Measurements from ENCODE around the gene ARMH3. TPM values are rescaled to one million over a fixed set of nuclear protein-coding genes. Genes with fewer than 3 reads are reported as not detected.

Gene ARMH3
- total RNA-seq, 1 donor from 2014 or later, result 26.6 TPM

DNA sequence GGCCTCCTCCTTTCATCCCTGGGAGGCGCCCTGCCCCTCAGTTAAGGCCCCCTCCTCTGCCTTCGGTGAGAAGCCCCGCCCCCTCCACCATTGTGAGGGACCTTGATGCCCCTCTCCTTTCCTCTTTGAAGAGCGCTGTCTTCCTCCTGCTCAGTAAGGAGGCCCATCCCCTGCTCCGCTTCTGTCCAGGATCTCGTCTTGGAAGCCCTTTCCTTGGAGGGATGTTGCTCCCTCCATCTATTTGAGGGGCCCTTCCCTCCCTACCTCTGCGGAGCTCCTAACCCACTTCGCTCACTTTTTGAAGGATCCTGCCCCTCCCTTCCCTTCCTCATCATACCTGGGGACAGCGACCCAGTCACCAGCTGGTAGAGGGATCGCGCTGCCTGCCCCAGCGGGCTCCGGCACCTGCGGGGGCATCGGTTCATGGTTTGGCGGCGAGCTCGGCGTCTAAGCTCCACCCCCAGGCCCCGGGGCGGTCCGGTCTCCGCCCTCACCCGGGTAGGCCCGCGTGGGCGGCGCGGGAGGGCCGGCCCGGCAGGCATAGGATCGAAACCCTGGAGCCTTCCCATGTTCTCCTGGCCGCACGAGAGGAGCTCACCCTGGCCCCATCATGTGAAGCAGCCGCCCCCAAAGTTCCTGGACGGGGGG, 216.4 kb downstream of the ARMH3 start:
- Mint-ChIP-seq H3K27me3 (ENCODE audit: low read depth) (peaks cover 46% of the 10 kb centered on the region), H3K9me3 (no peaks in the 10 kb centered on the region), H3K4me3 (peak overlapping the region; percentile 58), H3K4me1 (peaks cover 19% of the 10 kb centered on the region), H3K36me3 (no peaks in the 10 kb centered on the region), H3K27ac (no peak overlapping the region)
- no peak for DNase-seq (ENCODE audit: low spot score in 2 of 2, unreplicated experiment in 2 of 2)
- TF ChIP-seq, protein P1, sequence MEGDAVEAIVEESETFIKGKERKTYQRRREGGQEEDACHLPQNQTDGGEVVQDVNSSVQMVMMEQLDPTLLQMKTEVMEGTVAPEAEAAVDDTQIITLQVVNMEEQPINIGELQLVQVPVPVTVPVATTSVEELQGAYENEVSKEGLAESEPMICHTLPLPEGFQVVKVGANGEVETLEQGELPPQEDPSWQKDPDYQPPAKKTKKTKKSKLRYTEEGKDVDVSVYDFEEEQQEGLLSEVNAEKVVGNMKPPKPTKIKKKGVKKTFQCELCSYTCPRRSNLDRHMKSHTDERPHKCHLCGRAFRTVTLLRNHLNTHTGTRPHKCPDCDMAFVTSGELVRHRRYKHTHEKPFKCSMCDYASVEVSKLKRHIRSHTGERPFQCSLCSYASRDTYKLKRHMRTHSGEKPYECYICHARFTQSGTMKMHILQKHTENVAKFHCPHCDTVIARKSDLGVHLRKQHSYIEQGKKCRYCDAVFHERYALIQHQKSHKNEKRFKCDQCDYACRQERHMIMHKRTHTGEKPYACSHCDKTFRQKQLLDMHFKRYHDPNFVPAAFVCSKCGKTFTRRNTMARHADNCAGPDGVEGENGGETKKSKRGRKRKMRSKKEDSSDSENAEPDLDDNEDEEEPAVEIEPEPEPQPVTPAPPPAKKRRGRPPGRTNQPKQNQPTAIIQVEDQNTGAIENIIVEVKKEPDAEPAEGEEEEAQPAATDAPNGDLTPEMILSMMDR (IDR thresholded peaks at IDR 0.05; ENCODE audit: unreplicated experiment), result no peak

DNA sequence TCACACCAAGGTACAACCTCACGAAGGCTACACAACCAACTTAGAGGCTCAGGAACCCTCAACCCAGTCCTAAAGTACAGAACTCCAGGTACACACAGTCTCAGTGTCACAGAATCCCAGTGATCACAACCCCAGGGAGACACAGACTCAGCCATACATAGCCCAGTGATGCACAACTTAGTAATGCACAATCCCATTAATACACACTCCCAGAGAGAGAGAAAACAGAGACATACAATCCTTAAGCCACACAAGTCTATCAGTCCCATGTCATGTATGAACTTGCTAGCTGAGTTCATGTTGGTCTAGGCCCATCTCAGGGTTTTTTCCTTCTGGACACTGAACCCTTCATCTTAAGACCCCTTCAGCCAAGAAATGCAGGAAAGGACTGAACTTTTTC, 217.0 kb downstream of the ARMH3 start:
- Mint-ChIP-seq H3K27me3 (ENCODE audit: low read depth) (peaks cover 41% of the 10 kb centered on the region), H3K4me1 (peaks cover 19% of the 10 kb centered on the region), H3K27ac (no peak overlapping the region), H3K36me3 (no peaks in the 10 kb centered on the region), H3K4me3 (no peak overlapping the region), H3K9me3 (no peaks in the 10 kb centered on the region)
- DNase-seq (ENCODE audit: low spot score in 2 of 2, unreplicated experiment in 2 of 2), result no peak
- TF ChIP-seq, protein P1 (IDR thresholded peaks at IDR 0.05; ENCODE audit: unreplicated experiment), result no peak

DNA sequence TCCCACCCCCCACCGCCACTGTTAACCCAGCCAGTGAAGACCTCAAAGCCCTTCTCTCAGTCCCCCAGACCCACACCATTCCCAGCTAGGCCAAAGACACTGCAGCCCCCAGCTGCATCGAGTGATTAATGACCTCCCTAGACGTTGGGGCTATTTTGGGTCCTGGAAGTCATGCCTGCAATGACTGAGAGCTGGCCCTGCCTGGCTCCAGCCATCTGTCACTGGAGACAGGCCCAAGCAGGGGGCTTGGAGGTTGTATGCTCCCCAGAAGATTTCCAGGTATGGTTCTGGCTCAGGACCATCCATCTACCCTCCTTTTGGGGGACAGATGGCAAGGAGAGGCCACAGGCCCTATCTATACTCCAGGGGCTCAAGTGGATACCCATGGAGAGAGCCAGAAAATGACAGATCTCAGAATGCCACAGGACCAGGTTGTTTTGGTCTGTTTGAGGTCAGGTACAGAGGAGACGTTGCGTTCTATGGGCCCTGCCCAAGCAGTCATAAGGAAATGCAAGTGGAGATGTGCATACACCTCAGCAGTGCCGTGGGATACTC, 217.5 kb downstream of the ARMH3 start:
- Mint-ChIP-seq H3K4me1 (peaks cover 19% of the 10 kb centered on the region), H3K4me3 (no peak overlapping the region), H3K36me3 (no peaks in the 10 kb centered on the region), H3K9me3 (no peaks in the 10 kb centered on the region), H3K27ac (no peak overlapping the region), H3K27me3 (ENCODE audit: low read depth) (peaks cover 38% of the 10 kb centered on the region)
- TF ChIP-seq, protein P1 (IDR thresholded peaks at IDR 0.05; ENCODE audit: unreplicated experiment), result no peak
- DNase-seq (ENCODE audit: low spot score in 2 of 2, unreplicated experiment in 2 of 2), result no peak

DNA sequence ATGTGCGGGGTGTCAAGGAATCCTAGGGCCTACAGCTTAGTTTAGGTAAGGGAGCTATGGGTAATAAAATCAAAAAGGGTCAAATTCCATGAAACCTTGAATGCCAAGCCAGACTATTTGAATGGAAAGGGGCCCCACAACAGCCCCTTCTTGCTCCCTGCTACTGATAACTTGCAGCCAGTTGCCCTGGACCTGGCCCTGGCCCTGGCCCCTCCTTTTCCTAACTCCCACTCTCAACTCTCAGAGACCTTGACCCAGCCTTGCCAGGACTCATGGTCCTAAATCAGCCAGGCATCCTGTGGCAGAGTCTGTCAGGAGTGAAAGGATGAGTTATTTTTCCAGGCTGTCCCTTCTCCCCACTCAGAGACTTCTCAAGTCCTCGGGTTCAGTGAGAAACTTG, 218.2 kb downstream of the ARMH3 start:
- H3K36me3 Mint-ChIP-seq, result no peaks in the 10 kb centered on the region
- DNase-seq (ENCODE audit: low spot score in 2 of 2, unreplicated experiment in 2 of 2), result no peak
- no peak overlapping the region for H3K27ac Mint-ChIP-seq
- H3K4me3 Mint-ChIP-seq, result no peak overlapping the region
- no peaks in the 10 kb centered on the region for H3K9me3 Mint-ChIP-seq
- TF ChIP-seq, protein P1 (IDR thresholded peaks at IDR 0.05; ENCODE audit: unreplicated experiment), result no peak
- peaks cover 20% of the 10 kb centered on the region for H3K4me1 Mint-ChIP-seq
- peaks cover 32% of the 10 kb centered on the region for H3K27me3 Mint-ChIP-seq (ENCODE audit: low read depth)

DNA sequence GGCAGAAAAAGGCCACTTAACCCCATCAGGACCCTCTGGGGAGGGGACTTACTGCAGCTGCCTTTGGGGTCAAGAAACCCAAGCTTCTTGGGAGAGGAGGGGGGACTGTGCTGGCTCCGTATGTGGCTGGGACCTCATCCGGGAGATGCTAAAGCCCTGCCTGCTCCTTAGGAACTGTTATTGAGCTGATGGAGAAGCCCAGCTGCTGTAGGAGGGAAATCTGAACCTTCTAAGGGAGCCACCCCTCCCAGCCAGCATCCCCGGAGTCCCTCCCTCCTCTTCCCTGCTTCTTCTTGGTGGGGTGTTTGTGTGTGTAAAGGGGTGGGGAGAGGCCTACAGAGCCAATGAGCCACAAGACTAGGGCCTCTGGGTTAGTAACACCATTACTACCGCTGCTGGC, 220.6 kb downstream of the ARMH3 start:
- Mint-ChIP-seq H3K36me3 (no peaks in the 10 kb centered on the region), H3K4me3 (no peak overlapping the region), H3K4me1 (peaks cover 28% of the 10 kb centered on the region), H3K27me3 (ENCODE audit: low read depth) (peaks cover 8% of the 10 kb centered on the region), H3K9me3 (no peaks in the 10 kb centered on the region), H3K27ac (no peak overlapping the region)
- no peak for DNase-seq (ENCODE audit: low spot score in 2 of 2, unreplicated experiment in 2 of 2)
- TF ChIP-seq, protein P1 (IDR thresholded peaks at IDR 0.05; ENCODE audit: unreplicated experiment), result no peak
